ENCODE data around the gene PCNT.

The PCNT gene, protein sequence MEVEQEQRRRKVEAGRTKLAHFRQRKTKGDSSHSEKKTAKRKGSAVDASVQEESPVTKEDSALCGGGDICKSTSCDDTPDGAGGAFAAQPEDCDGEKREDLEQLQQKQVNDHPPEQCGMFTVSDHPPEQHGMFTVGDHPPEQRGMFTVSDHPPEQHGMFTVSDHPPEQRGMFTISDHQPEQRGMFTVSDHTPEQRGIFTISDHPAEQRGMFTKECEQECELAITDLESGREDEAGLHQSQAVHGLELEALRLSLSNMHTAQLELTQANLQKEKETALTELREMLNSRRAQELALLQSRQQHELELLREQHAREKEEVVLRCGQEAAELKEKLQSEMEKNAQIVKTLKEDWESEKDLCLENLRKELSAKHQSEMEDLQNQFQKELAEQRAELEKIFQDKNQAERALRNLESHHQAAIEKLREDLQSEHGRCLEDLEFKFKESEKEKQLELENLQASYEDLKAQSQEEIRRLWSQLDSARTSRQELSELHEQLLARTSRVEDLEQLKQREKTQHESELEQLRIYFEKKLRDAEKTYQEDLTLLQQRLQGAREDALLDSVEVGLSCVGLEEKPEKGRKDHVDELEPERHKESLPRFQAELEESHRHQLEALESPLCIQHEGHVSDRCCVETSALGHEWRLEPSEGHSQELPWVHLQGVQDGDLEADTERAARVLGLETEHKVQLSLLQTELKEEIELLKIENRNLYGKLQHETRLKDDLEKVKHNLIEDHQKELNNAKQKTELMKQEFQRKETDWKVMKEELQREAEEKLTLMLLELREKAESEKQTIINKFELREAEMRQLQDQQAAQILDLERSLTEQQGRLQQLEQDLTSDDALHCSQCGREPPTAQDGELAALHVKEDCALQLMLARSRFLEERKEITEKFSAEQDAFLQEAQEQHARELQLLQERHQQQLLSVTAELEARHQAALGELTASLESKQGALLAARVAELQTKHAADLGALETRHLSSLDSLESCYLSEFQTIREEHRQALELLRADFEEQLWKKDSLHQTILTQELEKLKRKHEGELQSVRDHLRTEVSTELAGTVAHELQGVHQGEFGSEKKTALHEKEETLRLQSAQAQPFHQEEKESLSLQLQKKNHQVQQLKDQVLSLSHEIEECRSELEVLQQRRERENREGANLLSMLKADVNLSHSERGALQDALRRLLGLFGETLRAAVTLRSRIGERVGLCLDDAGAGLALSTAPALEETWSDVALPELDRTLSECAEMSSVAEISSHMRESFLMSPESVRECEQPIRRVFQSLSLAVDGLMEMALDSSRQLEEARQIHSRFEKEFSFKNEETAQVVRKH (N-terminal part only)

DNA sequence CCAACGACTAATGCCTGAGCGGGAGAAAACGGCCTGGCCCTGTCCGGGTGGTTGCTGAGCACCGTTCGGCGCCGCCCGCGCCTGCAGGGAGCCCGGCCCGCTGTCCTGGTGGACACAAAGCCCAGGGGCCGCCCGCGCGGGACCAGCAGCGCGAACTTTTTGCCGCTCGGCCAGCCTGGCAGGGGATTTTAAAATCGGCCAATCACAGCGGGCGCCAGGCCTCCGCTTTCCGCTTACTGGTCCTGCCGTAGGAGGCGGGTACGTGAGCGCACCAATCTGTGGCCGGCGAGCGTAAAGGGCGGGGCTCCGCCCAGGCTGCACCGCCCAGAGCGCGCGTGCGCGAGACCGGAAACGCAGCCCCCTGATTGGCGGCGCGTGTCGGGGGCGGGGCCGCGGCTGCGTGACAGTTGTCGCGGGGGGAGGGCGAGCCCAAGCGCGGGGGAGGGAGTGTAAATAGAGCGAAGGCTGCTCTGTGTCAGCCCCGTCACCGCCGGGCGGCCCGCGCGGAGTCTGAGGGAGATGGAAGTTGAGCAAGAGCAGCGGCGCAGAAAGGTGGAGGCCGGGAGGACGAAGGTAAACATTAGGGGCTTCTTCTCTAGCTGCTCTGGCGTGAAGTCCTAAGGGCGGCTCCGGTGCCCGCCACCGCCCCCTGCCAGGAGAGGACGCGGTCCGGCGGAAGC is at the start of gene PCNT, which contains the start of gene C21orf58:
TSS of gene PCNT (plus strand) at position 447 of the 680 bp plus-strand sequence. CDS start at position 520, 73 bp downstream.
TSS of gene C21orf58 (minus strand) at position 161 of the 680 bp plus-strand sequence. CDS start 1,132 bp downstream, outside the sequence.
- peak; percentile 92 for DNase-seq (ENCODE audit: low read depth)

GRCh38 chr21:46274797-46275390 is 49.1 kb upstream of the PCNT start:
- DNase-seq (ENCODE audit: low read depth) = no peak

DNA sequence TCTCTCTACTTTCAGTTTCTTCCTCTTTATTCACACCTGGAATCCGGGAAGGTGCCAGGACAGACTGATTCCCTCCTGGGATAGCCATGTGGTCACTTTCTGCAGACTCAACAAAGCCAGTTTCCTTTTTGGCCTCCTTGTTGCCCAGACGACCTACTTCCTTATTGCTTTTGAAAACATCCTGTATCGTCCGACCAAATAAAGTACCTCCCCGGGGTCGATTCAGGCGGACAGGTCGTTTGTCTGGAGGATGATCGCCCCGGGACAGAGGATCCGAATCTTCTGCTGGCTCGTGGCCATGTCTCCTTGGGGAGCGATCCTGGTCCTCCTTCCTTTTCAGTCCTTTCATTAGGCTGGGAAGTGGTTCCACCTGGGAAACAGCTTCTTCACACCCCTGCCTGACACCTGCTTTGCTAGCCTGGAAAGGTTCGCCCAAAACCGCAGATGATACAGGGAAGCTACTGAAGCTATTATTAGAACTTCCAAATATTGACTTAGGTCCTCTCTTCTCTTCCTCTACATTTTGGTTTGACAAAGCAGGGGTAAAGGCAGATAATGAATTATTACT is 39.8 kb upstream of the PCNT start:
- DNase-seq (ENCODE audit: low read depth) = no peak

GRCh38 chr21:46284733-46285132 is 39.2 kb upstream of the PCNT start:
- no peak for DNase-seq (ENCODE audit: low read depth)

DNA sequence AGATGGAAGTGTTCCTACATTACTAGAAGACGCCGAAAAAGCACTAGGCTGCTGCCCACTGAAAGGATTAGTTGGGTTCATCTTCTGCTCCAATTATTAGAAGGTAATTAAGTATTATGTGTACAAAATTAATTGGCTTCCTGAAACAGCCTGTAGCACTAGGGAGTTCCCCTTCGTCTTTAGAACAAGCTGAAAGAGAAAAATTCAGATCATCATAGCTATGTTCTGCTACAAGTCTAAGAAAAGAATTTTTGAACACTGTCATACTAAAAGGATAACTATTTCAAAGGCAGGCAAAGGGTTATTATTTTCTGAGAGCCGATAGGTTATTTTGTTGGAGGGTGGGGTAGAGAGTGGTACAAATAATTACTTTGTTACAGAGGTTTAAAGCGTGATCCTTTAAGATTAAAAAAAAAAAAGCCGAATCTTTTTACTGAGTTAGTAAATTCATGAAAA is 38.7 kb upstream of the PCNT start, which contains the start of gene MCM3AP:
TSS of gene MCM3AP (minus strand) at position 406 of the 456 bp plus-strand sequence. CDS start at position 81, 325 bp downstream.
- no peak for DNase-seq (ENCODE audit: low read depth)

DNA sequence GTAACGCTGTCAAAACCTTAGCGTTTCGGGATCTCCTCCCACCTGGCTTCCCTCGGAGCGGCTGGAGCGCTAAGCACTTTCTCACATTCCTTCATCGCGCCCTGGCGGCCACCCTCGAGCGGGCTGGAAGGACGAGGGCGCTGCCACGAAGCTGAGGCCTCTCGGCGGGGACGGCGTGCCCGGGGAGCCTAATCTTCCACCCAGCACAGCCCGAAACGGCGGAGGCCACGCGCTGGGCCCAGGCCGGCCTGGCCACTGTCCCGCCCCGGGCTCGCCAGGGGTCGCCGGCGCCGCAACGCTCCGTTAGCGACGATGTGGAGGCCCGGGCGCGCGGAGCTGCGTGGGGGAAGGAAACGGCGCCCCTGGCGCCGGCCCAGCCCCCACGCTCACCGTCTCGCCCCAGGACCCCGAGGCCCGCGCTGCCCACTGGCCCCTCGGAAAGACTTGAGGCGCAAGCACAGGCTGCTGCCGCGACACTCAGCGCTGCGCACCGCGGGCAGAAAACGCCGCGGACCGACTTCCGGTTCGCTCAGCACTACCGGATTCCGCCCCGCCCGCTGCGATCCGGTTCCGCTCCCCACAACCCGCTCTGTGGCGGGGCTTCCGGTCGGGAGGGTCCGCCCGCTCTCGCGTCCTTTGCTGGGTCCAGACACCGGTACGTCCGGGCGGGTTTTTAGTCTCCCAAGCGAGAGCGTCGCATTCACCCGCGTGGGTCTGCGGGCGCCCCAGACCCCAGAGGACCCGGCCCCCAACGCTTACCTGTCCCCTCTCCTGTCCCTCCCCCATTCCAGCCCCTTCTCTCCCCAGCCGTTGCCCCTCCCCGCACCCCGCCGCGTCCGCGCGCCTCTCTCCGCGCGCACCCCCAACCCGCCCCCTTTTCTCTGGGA is 38.0 kb upstream of the PCNT start, which contains the start of gene YBEY:
TSS of gene YBEY (plus strand) at position 582 of the 887 bp plus-strand sequence. CDS start 572 bp downstream, outside the sequence.
- peak; percentile 82 for DNase-seq (ENCODE audit: low read depth)

DNA sequence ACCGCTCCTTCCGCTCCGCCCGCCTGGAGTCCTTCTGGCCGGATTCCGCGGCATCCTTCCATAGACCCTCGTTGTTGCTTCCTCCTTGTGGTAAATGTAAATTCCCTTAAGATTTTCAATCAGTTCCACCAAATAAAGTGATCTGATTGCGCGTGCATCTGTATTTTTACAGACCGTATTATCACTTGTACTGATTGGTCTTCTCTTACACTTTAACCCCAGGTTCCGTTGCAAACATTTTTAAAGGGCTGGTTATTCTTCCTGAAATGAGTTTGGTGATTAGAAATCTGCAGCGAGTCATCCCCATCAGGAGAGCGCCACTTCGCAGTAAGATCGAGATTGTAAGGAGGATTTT is 37.3 kb upstream of the PCNT start:
- DNase-seq (ENCODE audit: low read depth) = no peak

DNA sequence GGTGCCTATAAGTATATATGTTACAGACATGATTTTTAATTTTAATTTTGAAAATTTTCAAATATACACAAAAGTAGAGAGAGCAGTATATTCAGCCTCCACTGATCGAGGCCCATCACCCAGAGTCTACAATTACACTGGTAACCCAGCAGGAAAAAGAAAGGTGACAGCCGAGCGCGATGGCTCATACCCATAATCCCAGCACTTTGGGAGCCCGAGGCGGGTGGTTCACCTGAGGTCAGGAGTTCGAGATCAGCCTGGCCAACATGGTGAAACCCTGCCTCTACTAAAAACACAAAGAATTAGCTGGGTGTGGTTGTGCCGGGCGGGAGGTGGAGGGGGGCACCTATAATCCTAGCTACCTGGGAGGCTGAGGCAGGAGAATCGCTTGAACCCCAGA is 36.4 kb upstream of the PCNT start:
- no peak for DNase-seq (ENCODE audit: low read depth)

- DNase-seq (ENCODE audit: low read depth) = no peak
Observed at GRCh38 chr21:46289655-46290179, 34.2 kb upstream of the PCNT start.

GRCh38 chr21:46291561-46291960 is 32.4 kb upstream of the PCNT start:
- no peak for DNase-seq (ENCODE audit: low read depth)

DNA sequence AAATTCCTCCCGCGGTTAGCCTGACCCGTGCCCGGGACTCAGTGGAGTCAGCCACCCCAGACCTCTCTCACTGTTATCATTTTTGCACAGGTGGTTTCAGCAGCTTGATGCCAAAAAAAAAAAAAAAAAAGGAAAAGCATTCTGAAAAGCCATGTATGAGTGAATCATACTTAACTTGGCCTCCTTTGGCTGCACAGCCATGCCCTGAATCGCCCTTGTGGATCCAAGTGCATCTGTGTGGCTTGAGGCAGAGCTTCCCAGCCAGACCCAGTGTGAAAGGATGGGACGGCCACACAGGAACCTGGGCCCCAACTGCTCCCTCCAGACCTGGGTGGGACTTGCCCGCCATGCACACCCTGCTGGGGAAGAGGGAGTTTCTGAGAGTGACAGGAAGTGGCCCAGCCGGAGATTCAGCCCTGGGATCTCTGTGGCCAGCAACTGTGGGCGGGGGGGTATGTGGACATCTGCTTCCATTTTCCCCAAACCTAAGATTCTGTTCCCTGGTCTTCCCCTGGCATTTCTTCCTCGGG is 29.2 kb upstream of the PCNT start:
- peak; percentile 39 for DNase-seq (ENCODE audit: low read depth)

DNA sequence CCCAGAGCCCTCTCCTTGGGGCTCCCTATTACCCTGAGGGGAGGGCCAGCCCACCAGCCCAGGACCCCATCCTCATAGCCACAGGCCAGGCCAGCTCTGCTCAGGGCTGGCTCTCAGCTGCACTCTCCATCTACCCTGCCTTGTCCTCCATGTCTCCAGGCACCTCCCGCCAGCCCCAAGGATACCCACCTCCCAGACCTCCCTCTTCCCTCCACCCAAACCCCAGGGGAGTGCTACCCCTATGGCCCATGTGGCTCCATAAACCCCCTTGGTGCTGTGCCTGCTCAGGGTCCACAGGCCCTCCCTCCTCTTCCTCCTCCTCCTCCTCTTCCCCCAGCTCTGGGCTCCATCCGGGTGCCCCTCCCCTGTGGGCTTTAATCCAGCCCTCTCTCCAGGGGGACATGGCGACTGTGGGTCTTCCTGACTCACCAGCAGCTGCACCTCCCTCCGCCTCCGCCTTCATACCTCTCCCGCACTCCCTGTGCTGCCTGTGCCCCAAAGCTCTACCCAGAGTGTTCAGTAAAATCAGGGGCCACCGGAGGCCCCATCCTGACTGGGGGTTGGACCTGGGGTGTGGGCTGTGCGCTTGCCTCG is 28.7 kb upstream of the PCNT start:
- DNase-seq (ENCODE audit: low read depth) = peak; percentile 21

- DNase-seq (ENCODE audit: low read depth) = peak; percentile 88
Observed at GRCh38 chr21:46295996-46296752, 27.8 kb upstream of the PCNT start.

DNA sequence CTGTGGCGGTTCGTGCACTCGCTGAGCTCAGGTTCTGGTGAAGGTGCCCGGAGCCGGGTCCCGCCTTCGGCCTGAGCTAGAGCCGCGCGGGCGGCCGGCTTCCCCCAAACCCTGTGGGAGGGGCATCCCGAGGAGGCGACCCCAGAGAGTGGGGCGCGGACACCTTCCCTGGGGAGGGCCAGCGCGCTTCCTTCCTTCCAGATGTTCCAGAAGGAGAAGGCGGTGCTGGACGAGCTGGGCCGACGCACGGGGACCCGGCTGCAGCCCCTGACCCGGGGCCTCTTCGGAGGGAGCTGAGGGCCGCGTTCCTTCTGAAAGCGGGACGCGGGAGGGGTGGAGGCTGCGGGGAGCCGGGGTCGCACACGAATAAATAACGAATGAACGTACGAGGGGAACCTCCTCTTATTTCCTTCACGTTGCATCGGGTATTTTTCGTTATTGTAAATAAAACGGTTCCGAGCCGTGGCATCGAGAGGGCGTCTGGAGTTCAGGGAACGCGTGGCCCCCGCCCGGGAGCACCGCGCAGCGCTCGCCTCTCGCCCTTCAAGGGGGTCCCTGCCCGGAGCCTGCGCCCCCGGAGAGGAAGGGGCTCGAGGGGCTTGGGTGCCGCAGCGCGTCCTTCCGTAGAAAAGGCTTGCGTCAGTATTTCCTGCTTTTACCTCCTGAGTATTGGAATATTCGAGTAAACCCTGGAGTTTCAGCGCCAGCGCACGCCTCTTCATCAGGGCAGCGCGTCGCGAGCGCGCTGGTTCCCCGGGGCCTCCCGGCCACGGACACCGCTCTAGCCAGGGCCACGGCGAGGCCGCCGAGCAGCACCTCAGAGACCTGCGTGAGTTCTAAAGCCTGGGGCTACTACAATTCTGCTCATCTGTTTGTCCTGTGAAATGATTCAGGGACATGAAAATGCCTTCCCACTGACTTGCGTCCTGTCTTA is 26.4 kb upstream of the PCNT start:
- no peak for DNase-seq (ENCODE audit: low read depth)

DNA sequence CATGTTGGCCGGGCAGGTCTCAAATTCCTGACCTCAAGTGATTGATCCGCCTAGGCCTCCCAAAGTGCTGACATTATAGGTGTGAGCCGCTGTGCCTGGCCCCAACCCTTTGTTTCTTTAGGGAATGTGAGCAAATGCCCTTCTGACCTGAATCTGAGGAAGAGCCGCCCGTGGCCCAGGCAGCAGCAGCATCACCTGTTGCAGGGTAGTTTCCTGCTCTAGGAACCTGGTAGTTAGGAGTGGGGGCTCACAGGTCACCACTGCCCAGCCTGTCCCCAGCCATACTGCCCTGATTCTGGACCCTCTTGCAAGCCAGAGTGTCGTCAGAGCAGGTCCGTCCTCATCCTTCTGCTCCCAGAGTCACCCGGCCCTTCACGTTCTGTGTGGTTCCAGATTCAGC is 24.8 kb upstream of the PCNT start:
- no peak for DNase-seq (ENCODE audit: low read depth)

- no peak for DNase-seq (ENCODE audit: low read depth)
Observed at GRCh38 chr21:46301759-46302158, 22.2 kb upstream of the PCNT start.
